ENCODE measurements around the gene GPR137. TPM values are rescaled to one million over a fixed set of nuclear protein-coding genes. Genes with fewer than 3 reads are reported as not detected.
A peak's percentile ranks its signal among the peaks of the same experiment; 100 is the strongest.

The GPR137 gene
- total RNA-seq, 1 experiment from 2014 or later = 51.8 TPM

GRCh38 chr11:64269540-64270220 lies 16.0 kb upstream of the GPR137 start (continued):
- TF ChIP-seq, protein P1, sequence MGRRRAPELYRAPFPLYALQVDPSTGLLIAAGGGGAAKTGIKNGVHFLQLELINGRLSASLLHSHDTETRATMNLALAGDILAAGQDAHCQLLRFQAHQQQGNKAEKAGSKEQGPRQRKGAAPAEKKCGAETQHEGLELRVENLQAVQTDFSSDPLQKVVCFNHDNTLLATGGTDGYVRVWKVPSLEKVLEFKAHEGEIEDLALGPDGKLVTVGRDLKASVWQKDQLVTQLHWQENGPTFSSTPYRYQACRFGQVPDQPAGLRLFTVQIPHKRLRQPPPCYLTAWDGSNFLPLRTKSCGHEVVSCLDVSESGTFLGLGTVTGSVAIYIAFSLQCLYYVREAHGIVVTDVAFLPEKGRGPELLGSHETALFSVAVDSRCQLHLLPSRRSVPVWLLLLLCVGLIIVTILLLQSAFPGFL (CRISPR knock-in tag; IDR thresholded peaks at IDR 0.05; ENCODE audit: borderline replicate concordance) = no peak
- TF ChIP-seq MYBL2 (CRISPR knock-in tag; IDR thresholded peaks at IDR 0.05) = peak; percentile 48; the same call in 1 of the 2 replicates
- TF ChIP-seq ZNF396 (CRISPR knock-in tag; IDR thresholded peaks at IDR 0.05; ENCODE audit: borderline replicate concordance) = no peak
- TF ChIP-seq ZNF138 (CRISPR knock-in tag; conservative IDR thresholded peaks at IDR 0.05) = peak; percentile 83; the same call in 1 of the 2 replicates
- TF ChIP-seq, protein P2, sequence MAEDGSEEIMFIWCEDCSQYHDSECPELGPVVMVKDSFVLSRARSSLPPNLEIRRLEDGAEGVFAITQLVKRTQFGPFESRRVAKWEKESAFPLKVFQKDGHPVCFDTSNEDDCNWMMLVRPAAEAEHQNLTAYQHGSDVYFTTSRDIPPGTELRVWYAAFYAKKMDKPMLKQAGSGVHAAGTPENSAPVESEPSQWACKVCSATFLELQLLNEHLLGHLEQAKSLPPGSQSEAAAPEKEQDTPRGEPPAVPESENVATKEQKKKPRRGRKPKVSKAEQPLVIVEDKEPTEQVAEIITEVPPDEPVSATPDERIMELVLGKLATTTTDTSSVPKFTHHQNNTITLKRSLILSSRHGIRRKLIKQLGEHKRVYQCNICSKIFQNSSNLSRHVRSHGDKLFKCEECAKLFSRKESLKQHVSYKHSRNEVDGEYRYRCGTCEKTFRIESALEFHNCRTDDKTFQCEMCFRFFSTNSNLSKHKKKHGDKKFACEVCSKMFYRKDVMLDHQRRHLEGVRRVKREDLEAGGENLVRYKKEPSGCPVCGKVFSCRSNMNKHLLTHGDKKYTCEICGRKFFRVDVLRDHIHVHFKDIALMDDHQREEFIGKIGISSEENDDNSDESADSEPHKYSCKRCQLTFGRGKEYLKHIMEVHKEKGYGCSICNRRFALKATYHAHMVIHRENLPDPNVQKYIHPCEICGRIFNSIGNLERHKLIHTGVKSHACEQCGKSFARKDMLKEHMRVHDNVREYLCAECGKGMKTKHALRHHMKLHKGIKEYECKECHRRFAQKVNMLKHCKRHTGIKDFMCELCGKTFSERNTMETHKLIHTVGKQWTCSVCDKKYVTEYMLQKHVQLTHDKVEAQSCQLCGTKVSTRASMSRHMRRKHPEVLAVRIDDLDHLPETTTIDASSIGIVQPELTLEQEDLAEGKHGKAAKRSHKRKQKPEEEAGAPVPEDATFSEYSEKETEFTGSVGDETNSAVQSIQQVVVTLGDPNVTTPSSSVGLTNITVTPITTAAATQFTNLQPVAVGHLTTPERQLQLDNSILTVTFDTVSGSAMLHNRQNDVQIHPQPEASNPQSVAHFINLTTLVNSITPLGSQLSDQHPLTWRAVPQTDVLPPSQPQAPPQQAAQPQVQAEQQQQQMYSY (CRISPR knock-in tag; IDR thresholded peaks at IDR 0.05) = no peak; the same call in 1 of the 2 replicates
- TF ChIP-seq ZNF317 (CRISPR knock-in tag; IDR thresholded peaks at IDR 0.05; ENCODE audit: borderline replicate concordance, low read depth) = peak; percentile 55; the same call in 1 of the 2 replicates
- TF ChIP-seq, protein P3, sequence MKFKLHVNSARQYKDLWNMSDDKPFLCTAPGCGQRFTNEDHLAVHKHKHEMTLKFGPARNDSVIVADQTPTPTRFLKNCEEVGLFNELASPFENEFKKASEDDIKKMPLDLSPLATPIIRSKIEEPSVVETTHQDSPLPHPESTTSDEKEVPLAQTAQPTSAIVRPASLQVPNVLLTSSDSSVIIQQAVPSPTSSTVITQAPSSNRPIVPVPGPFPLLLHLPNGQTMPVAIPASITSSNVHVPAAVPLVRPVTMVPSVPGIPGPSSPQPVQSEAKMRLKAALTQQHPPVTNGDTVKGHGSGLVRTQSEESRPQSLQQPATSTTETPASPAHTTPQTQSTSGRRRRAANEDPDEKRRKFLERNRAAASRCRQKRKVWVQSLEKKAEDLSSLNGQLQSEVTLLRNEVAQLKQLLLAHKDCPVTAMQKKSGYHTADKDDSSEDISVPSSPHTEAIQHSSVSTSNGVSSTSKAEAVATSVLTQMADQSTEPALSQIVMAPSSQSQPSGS (CRISPR knock-in tag; IDR thresholded peaks at IDR 0.05; ENCODE audit: borderline replicate concordance, low read depth) = no peak
- TF ChIP-seq, protein P4, sequence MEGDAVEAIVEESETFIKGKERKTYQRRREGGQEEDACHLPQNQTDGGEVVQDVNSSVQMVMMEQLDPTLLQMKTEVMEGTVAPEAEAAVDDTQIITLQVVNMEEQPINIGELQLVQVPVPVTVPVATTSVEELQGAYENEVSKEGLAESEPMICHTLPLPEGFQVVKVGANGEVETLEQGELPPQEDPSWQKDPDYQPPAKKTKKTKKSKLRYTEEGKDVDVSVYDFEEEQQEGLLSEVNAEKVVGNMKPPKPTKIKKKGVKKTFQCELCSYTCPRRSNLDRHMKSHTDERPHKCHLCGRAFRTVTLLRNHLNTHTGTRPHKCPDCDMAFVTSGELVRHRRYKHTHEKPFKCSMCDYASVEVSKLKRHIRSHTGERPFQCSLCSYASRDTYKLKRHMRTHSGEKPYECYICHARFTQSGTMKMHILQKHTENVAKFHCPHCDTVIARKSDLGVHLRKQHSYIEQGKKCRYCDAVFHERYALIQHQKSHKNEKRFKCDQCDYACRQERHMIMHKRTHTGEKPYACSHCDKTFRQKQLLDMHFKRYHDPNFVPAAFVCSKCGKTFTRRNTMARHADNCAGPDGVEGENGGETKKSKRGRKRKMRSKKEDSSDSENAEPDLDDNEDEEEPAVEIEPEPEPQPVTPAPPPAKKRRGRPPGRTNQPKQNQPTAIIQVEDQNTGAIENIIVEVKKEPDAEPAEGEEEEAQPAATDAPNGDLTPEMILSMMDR (IDR thresholded peaks at IDR 0.05) = no peak
- TF ChIP-seq RELA (CRISPR knock-in tag; IDR thresholded peaks at IDR 0.05; ENCODE audit: borderline replicate concordance) = no peak
- peak; percentile 82 for TF ChIP-seq ETV6 (CRISPR knock-in tag; IDR thresholded peaks at IDR 0.05)
- TF ChIP-seq HMGA2 (CRISPR knock-in tag; IDR thresholded peaks at IDR 0.05) = no peak
- TF ChIP-seq NFATC4 (CRISPR knock-in tag; IDR thresholded peaks at IDR 0.05) = no peak
- no peak for TF ChIP-seq MXD4 (CRISPR knock-in tag; IDR thresholded peaks at IDR 0.05; ENCODE audit: borderline replicate concordance)
- TF ChIP-seq, protein P5, sequence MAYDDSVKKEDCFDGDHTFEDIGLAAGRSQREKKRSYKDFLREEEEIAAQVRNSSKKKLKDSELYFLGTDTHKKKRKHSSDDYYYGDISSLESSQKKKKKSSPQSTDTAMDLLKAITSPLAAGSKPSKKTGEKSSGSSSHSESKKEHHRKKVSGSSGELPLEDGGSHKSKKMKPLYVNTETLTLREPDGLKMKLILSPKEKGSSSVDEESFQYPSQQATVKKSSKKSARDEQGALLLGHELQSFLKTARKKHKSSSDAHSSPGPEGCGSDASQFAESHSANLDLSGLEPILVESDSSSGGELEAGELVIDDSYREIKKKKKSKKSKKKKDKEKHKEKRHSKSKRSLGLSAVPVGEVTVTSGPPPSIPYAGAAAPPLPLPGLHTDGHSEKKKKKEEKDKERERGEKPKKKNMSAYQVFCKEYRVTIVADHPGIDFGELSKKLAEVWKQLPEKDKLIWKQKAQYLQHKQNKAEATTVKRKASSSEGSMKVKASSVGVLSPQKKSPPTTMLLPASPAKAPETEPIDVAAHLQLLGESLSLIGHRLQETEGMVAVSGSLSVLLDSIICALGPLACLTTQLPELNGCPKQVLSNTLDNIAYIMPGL (CRISPR knock-in tag; IDR thresholded peaks at IDR 0.05) = peak; percentile 65; the same call in 1 of the 2 replicates
- no peak for TF ChIP-seq ATF1 (CRISPR knock-in tag; IDR thresholded peaks at IDR 0.05)
